ENCODE data around the gene CENPF. TPM values are rescaled to one million over a fixed set of nuclear protein-coding genes. Genes with fewer than 3 reads are reported as not detected.
"Not testable (repeated sequence)": the region's sequence is repeated elsewhere in the genome, so short reads cannot be mapped to it uniquely, and the experiment has no call there.

Gene CENPF
- polyA plus RNA-seq, 1 donor from 2014 or later, result 5.4 TPM

DNA sequence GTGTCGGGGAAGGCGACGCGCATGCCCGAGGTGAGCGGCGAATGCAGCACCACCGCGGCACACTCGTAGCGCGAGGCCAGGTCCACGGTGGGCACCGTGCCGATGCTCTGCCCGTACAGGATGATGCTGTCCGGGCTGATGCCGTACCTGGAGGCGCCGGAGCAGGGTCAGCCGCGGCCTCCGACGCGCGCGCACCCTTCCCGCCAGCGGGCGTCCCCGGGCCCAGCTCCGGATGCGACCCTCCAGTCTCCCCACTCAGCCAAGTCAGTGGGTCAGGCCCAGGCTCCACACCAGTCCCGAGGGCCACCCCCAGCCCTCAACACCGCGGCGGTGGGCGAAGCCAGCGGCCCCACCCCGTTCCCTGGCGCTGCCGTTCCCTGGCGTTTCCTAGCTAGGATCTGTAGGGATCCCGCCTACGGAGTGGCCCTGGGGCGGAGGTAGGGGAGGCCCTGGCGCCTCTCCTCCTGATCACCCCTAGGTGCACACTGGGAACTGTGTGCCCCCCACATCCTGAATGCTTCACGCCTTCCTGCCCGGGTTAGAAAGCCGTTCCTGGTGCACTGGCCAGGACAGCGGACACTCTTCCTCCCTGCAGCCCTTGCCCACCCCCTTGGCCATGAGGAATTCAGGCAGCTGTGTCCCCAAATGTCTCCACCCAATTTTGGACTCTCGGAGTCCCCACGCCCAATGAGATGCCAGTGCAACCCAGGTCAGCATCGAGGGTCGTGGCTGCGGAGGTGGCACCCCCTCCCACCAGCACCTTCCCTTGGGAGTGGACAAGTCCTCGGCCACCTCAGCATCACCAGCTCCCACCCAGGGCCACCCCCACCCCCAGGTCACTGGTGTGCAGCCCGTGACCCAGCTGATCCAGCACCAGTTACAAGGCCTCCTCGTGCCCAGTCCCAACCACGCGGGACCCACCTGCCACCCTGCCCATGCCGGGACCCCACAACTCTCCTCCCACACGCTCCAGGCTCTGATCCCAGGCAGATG is 3.2 kb downstream of the CENPF start:
- not testable (repeated sequence) for H3K9me3 ChIP-seq (ENCODE audit: low read length); H3K27ac ChIP-seq (ENCODE audit: low read length); H3K4me2 ChIP-seq (ENCODE audit: low read length); H3F3A ChIP-seq (ENCODE audit: insufficient read depth, low read length, poor library complexity, severe bottlenecking); H3K27me3 ChIP-seq (ENCODE audit: insufficient read depth, low read depth, low read length); H3K36me3 ChIP-seq (ENCODE audit: insufficient read depth, low read length); H3K9me2 ChIP-seq (ENCODE audit: insufficient read depth, low read length); H2AFZ ChIP-seq (ENCODE audit: low read depth, low read length); H3K9ac ChIP-seq (ENCODE audit: low read length); H3K4me3 ChIP-seq (ENCODE audit: low read length); H4K20me1 ChIP-seq (ENCODE audit: insufficient read depth)
- peaks cover 41% of the 10 kb centered on the region for H3K79me2 ChIP-seq (replicated peaks; ENCODE audit: insufficient read depth, low read length)

DNA sequence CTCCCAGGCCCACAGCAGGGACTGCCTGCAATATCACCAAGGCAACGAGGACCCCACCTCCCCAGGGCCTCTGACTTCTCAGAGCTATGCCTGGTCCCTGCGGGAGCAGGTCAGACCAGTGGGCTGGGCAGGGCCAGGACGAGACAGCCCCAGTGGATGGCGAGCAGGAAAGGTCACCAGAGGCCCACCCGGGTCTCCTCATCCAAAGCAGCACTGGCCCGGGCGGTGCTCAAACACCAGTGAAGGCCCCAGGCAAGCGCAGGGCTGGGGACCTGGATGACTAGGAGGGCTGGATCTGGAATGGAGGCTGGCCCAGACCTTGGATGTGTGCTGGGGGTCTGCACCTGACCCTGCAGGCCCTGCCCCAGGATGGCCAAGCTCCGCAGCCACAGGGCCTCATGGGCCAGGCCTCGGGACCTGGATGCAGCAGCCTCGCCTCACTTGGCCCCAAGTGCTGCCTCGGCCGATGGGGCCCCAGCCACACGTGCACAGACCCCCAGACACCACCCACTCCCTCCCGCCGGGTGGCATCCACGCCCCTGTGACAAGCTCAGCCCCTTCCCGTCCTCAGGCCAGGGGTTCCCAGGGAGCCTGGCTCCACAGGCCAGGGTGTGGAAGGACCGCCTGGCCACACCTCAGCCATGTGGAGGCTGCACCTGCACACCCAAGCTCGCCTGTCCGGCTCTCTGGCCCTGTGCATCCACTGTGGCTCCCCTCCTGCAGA is 4.7 kb downstream of the CENPF start:
- not testable (repeated sequence) for H3K4me3 ChIP-seq (ENCODE audit: low read length); H3K9me3 ChIP-seq (ENCODE audit: low read length); H3K4me2 ChIP-seq (ENCODE audit: low read length); H3K27me3 ChIP-seq (ENCODE audit: insufficient read depth, low read depth, low read length); H3K9ac ChIP-seq (ENCODE audit: low read length); H3F3A ChIP-seq (ENCODE audit: insufficient read depth, low read length, poor library complexity, severe bottlenecking); H3K9me2 ChIP-seq (ENCODE audit: insufficient read depth, low read length); H4K20me1 ChIP-seq (ENCODE audit: insufficient read depth); H2AFZ ChIP-seq (ENCODE audit: low read depth, low read length); H3K27ac ChIP-seq (ENCODE audit: low read length); H3K36me3 ChIP-seq (ENCODE audit: insufficient read depth, low read length)
- H3K79me2 ChIP-seq (replicated peaks; ENCODE audit: insufficient read depth, low read length), result peaks cover 45% of the 10 kb centered on the region

DNA sequence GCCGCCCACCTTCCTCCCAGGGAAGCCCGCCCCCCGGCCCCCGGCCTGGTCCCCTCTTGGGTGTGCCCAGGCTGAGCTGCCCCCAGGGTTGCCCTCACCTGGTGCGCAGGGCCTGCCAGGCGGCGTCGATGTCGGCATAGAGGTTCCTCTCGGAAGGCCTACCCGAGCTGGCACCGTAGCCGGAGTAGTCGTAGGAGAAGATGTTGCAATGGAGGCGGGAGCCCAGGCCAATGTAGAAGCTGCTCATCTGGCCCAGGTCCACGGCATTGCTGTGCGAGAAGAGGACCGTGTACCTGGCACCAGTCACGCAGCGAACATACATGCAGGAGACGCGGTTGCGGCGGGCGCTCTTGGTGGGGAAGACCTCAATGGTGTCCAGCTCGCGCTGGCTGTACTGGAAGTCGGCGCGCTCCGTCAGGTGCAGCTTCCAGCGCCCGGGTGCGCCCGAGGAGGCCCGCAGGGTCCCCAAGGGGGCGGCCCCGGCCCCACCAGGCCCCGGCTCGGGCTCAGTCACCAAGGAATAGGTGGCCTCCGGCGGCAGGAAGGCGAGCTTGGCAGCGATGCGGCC is 5.3 kb downstream of the CENPF start:
- H3K9ac ChIP-seq (ENCODE audit: low read length); H3K27me3 ChIP-seq (ENCODE audit: insufficient read depth, low read depth, low read length); H3K9me3 ChIP-seq (ENCODE audit: low read length); H2AFZ ChIP-seq (ENCODE audit: low read depth, low read length); H3K27ac ChIP-seq (ENCODE audit: low read length); H3K36me3 ChIP-seq (ENCODE audit: insufficient read depth, low read length); H3K4me3 ChIP-seq (ENCODE audit: low read length); H4K20me1 ChIP-seq (ENCODE audit: insufficient read depth); H3F3A ChIP-seq (ENCODE audit: insufficient read depth, low read length, poor library complexity, severe bottlenecking); H3K4me2 ChIP-seq (ENCODE audit: low read length); H3K9me2 ChIP-seq (ENCODE audit: insufficient read depth, low read length): not testable (repeated sequence)
- H3K79me2 ChIP-seq (replicated peaks; ENCODE audit: insufficient read depth, low read length), result peaks cover 44% of the 10 kb centered on the region

DNA sequence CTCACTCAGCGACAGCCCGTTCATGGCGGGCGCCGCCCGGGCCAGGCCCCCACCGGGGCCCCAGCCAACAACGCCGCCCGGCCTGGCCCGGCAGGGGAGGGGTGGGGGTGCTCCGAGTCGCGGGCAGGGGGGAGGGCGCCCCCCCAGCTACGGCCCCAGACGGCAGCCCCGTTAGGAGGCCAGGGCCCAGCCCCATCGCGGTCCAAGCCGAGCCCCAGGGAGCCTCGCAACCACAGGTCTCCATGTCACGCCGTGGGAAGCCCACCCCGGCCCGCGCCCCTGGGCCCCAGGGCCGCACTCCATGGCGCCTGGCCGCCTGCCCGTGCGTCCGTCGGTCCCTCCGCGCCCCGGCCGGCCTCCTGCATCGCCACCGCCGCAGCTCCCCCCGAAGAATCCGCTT is 5.8 kb downstream of the CENPF start:
- H3K9ac ChIP-seq (ENCODE audit: low read length); H3K9me3 ChIP-seq (ENCODE audit: low read length); H3K9me2 ChIP-seq (ENCODE audit: insufficient read depth, low read length); H3K4me3 ChIP-seq (ENCODE audit: low read length); H3F3A ChIP-seq (ENCODE audit: insufficient read depth, low read length, poor library complexity, severe bottlenecking); H3K27me3 ChIP-seq (ENCODE audit: insufficient read depth, low read depth, low read length); H4K20me1 ChIP-seq (ENCODE audit: insufficient read depth); H3K36me3 ChIP-seq (ENCODE audit: insufficient read depth, low read length); H2AFZ ChIP-seq (ENCODE audit: low read depth, low read length); H3K27ac ChIP-seq (ENCODE audit: low read length); H3K4me2 ChIP-seq (ENCODE audit: low read length): not testable (repeated sequence)
- peaks cover 38% of the 10 kb centered on the region for H3K79me2 ChIP-seq (replicated peaks; ENCODE audit: insufficient read depth, low read length)

DNA sequence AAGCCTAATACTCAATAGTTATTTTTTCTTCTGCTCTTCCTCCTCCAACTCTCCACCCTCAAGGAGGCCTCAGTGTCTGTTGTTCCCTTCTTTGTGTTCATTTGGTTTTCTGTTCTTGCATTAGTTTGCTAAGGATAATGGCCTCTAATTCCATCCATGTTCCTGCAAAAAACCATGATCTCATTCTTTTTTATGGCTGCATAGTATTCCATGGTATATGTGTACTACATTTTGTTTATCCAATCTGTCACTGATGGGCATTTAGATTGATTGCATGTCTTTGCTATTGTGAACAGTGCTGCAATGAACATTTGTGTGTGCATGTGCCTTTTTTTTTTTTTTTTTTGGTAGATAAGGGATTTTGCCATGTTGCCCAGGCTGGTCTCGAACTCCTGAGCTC is 6.7 kb downstream of the CENPF start:
- Histone ChIP-seq H4K20me1 (ENCODE audit: insufficient read depth) (no peaks in the 10 kb centered on the region), H3K9me2 (ENCODE audit: insufficient read depth, low read length) (no peaks in the 10 kb centered on the region), H3K79me2 (replicated peaks; ENCODE audit: insufficient read depth, low read length) (peaks cover 30% of the 10 kb centered on the region), H3K4me2 (ENCODE audit: low read length) (no peak overlapping the region), H2AFZ (ENCODE audit: low read depth, low read length) (no peak overlapping the region), H3F3A (ENCODE audit: insufficient read depth, low read length, poor library complexity, severe bottlenecking) (no peaks in the 10 kb centered on the region), H3K36me3 (ENCODE audit: insufficient read depth, low read length) (no peaks in the 10 kb centered on the region), H3K9me3 (ENCODE audit: low read length) (no peaks in the 10 kb centered on the region), H3K9ac (ENCODE audit: low read length) (no peak overlapping the region), H3K27ac (ENCODE audit: low read length) (no peak overlapping the region), H3K4me3 (ENCODE audit: low read length) (no peak overlapping the region), H3K27me3 (ENCODE audit: insufficient read depth, low read depth, low read length) (no peaks in the 10 kb centered on the region)
- TF ChIP-seq RAD21 (conservative IDR thresholded peaks at IDR 0.05) (no peak), EZH2 (IDR thresholded peaks at IDR 0.05; ENCODE audit: borderline replicate concordance, insufficient read depth, low read length, poor library complexity, severe bottlenecking) (no peak), EP300 (conservative IDR thresholded peaks at IDR 0.05; ENCODE audit: poor library complexity, severe bottlenecking) (no peak), TAF1 (IDR thresholded peaks at IDR 0.05; ENCODE audit: low read depth) (no peak), POLR2AphosphoS5 (IDR thresholded peaks at IDR 0.05) (no peak), SMC3 (conservative IDR thresholded peaks at IDR 0.05; ENCODE audit: poor library complexity) (no peak), MXI1 (conservative IDR thresholded peaks at IDR 0.05; ENCODE audit: poor library complexity, severe bottlenecking) (no peak)
- TF ChIP-seq, protein P1, sequence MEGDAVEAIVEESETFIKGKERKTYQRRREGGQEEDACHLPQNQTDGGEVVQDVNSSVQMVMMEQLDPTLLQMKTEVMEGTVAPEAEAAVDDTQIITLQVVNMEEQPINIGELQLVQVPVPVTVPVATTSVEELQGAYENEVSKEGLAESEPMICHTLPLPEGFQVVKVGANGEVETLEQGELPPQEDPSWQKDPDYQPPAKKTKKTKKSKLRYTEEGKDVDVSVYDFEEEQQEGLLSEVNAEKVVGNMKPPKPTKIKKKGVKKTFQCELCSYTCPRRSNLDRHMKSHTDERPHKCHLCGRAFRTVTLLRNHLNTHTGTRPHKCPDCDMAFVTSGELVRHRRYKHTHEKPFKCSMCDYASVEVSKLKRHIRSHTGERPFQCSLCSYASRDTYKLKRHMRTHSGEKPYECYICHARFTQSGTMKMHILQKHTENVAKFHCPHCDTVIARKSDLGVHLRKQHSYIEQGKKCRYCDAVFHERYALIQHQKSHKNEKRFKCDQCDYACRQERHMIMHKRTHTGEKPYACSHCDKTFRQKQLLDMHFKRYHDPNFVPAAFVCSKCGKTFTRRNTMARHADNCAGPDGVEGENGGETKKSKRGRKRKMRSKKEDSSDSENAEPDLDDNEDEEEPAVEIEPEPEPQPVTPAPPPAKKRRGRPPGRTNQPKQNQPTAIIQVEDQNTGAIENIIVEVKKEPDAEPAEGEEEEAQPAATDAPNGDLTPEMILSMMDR (IDR thresholded peaks at IDR 0.05; ENCODE audit: poor library complexity, severe bottlenecking), result no peak

Data from neural cell (in vitro differentiated cells).